GM11168 (cell line): ENCODE data around the gene ADAMTS13.

Source experiments
- in situ Hi-C: fragments of 300-500 bp; cut with MboI; formaldehyde crosslinking; loops from one replicate; pipeline ENCODE4 v1.12.0; 2022; ENCODE audit warnings: low sequenced_read_pairs; ENCODE audit not compliant: unreplicated experiment

ADAMTS13 gene

GRCh38 chr9:133484671-133485437, 62.7 kb downstream of the ADAMTS13 start:
- in situ Hi-C loops = loop anchor here (25.0 kb wide), 1 partner anchor 298 kb away; no protein-coding TSS in a partner anchor

DNA sequence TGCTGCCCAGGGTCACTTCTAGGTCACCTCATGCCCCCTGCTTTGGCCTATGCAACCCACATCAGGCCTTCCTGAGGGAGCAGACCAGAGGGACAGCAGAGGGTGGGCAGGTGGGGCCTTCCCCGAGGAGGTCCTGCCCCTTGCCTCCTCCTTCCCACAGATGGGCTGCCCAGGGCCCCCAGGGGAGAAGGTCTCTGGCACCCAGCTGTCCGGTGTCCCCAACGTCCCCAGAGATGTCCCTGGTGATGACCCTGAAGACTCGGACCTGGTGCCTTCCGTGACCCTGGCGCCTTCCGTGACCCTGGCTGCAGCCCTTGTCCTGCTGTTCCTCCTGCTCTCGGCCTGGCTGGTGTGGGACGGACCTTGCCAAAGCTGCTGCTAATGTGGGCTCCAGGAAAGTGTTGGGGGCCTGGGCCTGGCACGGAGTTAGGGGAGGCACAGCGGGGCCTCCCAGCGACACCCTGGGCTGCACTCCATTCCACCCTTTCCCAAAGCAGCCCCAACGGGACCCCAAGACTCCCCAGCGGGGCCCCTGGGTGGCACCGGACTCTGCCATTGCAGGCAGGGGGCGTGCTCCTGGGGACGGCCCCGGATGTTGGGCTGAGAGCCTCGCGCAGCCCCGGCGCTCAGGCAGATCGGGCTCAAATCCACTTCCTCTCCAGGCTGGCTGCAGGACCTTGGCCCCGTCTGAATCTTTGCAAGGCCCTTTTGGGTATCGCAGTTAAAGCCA, 63.5 kb downstream of the ADAMTS13 start:
- in situ Hi-C loops = loop anchor here (25.0 kb wide), 1 partner anchor 298 kb away; no protein-coding TSS in a partner anchor

DNA sequence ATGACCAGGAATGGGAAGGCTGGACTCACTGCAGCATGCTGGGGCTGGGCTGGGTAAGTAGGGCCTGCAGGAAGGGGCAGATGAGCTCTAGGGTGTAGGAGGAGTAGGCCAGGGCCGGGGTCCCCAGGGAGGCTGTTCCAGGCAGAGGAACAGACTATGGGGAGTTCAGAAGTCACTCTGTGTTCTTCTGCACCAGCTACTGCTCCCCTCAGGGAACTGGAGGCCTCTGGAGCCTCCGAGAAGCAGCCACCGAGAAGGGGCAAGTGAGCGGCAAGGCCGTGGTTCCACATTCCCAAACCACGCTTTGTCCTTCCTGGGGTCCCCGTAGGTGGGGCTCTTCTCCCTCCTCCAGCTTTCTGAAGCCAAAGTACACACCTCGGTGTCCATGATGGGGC, 65.2 kb downstream of the ADAMTS13 start:
- in situ Hi-C loops = loop anchor here (25.0 kb wide), 1 partner anchor 300 kb away; no protein-coding TSS in a partner anchor

- in situ Hi-C loops = loop anchor here (25.0 kb wide), 1 partner anchor 301 kb away; no protein-coding TSS in a partner anchor
Observed at GRCh38 chr9:133488686-133489252, 66.6 kb downstream of the ADAMTS13 start.

DNA sequence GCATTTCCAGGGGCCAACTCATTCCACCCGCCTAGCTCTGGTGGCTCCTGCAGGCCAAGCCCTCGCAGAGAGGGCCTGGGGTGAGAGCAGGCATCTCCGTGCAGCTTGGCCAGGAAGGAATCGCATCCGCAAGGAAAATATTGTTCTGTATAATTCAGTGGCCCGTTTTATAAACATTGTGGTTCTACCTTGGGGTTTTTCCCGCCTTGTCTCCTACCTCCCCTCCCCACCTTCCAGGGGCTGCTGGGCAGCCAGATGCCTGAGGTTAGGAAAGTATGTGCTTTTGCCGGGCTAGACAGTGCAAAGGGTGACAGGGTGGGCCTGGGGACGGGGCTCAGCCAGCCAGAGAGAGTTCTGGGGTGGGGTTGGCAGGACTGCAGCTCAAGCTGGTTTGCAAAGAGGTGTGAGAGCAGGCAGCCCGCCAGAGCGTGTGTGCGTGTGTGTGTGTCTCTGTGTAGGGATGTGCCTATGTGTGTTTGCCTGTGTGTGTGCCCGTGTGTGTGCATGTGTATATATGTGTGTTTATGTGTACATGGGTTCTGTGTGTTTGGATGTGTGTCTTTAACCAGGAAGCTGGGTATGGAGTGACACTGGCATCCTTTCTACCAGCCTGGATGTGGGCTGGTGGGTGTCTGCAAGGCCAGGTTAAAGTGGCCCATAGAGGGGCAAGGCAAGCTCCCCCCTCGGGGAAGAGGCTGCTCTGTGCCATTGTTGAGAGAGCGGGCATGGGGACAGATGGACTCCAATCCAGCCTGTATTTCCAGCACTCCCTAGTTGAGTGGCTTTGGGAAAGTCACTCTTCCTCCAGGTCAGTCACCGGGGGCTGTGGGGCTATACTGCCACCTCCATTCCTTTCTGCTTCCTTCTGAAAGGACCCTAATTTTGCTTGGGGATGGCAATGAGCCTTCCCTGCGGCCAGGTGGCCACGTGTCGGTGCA, 67.4 kb downstream of the ADAMTS13 start:
- in situ Hi-C loops = loop anchor here (25.0 kb wide), 1 partner anchor 302 kb away; no protein-coding TSS in a partner anchor

- in situ Hi-C loops = loop anchor here (25.0 kb wide), 1 partner anchor 303 kb away; no protein-coding TSS in a partner anchor
Observed at GRCh38 chr9:133490201-133490681, 68.1 kb downstream of the ADAMTS13 start.

- in situ Hi-C loops = loop anchor here (25.0 kb wide), 1 partner anchor 304 kb away; no protein-coding TSS in a partner anchor
Observed at GRCh38 chr9:133490865-133491655, 68.9 kb downstream of the ADAMTS13 start.

DNA sequence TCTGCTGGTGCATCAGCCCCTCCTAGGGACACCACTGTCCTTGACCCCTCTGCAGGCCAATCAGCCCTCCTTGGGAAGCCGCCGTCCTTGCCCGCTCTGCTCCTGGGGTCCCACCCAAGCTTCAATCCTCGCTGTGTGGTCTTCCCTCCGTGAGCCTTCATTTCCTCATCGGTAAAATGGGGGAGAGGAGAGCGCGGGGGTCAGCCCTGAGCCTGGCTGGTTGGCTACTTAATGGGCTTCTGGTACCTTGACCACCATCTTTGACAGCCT, 69.4 kb downstream of the ADAMTS13 start:
- in situ Hi-C loops = loop anchor here (25.0 kb wide), 1 partner anchor 304 kb away; no protein-coding TSS in a partner anchor

DNA sequence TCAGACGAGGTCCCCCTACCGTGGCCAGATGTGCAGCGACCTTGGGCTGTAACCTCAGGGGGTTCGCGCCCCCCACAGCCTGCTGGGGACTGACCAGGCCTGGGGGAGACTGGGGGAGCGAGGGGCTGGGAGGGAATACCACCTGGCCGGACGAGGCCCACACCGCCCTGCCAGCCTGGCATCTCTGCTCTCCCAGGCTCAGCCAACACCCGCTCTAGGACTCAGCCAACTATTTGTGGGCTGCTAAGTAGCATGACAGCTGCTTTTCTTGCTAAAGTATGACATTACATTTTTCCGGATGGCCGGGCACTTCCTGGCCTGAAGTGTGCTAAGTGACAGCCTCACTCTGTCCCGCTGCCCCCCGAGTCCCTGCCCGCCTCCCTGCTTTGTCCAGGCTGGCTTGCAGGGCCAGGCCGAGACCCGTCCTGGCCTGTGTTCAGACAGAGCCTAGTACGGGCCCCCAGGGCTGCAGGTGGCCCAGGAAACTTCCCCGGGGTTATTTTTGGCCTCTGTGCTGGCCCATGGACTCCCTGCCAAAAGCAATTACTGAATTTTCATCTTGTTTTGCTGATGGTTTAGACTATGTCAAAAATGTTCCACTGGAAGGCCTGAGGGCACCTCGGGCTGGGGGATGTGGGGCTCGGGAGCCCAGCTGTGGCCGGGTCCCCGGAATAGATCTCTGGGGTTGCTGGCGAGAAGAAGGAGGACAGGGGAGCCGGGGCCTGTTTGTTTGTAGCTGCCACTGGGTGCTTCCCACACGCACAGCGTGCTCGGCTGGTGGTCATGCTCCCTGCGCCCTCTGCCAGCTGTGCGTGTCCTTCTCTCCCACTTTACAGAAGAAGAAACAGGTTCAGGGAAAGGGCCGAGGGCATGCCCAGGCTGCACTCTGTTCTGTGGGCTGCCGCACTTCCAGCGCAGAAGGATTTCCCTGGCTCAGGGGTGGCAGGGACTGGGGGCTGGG, 70.2 kb downstream of the ADAMTS13 start:
- in situ Hi-C loops = loop anchor here (25.0 kb wide), 1 partner anchor 305 kb away; no protein-coding TSS in a partner anchor

- in situ Hi-C loops = loop anchor here (25.0 kb wide), 1 partner anchor 306 kb away; no protein-coding TSS in a partner anchor
Observed at GRCh38 chr9:133493428-133493827, 71.3 kb downstream of the ADAMTS13 start.

DNA sequence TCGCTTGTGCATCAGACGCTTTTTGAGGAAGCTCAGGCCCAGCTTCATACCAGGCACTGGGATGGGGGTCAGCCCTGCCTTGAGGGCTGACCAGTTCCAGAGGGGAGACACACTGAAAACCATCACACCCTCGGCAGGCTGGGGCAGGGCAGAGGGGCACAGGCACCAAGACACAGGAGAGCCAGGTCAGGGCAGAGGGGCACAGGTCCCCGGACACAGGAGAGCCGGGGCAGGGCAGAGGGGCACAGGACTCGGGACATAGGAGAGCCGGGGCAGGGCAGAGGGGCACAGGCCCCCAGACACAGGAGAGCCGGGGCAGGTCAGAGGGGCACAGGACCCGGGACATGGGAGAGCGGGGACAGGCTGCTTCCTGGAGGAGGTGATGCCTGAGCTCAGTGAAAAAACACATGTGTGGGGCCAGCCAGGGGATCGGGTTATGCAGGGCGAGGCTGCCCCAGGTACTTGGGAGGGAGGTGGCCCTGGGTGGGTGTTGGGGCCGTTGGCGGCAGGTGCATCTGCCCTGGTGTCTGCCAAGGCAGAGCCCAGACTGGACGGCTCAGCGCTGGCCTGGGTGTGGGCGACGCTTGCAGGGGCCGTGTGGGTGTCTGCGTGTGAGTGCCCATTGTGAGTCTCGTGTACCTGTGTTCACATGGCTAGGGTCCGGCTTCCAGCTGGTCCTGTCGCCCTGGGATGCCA, 71.8 kb downstream of the ADAMTS13 start:
- in situ Hi-C loops = loop anchor here (25.0 kb wide), 1 partner anchor 307 kb away; no protein-coding TSS in a partner anchor

GRCh38 chr9:133494636-133495326, 72.6 kb downstream of the ADAMTS13 start:
- in situ Hi-C loops = loop anchor here (25.0 kb wide), 1 partner anchor 307 kb away; no protein-coding TSS in a partner anchor

- in situ Hi-C loops = loop anchor here (25.0 kb wide), 1 partner anchor 308 kb away; no protein-coding TSS in a partner anchor
Observed at GRCh38 chr9:133495327-133496293, 73.4 kb downstream of the ADAMTS13 start.

- in situ Hi-C loops = loop anchor here (25.0 kb wide), 1 partner anchor 310 kb away; no protein-coding TSS in a partner anchor
Observed at GRCh38 chr9:133496861-133497842, 75.0 kb downstream of the ADAMTS13 start.
